Hindlimb muscle (tissue), 1 donor: ENCODE measurements around the gene NOXA1. TPM values are rescaled to one million over a fixed set of nuclear protein-coding genes. Genes with fewer than 3 reads are reported as not detected.

Experiments used
- DNase-seq: peaks from one replicate; pipeline ENCODE4 v3.0.0-alpha.2; 2013
- polyA plus RNA-seq: library from polyadenylated mRNA; unstranded; fragments of 120-200 nt; gene quantifications from one replicate; pipeline ENCODE4 v1.2.1, GENCODE V29; 2013; ENCODE audit not compliant: insufficient read length

The NOXA1 gene
- polyA plus RNA-seq, 1 donor = 4.2 TPM

DNA sequence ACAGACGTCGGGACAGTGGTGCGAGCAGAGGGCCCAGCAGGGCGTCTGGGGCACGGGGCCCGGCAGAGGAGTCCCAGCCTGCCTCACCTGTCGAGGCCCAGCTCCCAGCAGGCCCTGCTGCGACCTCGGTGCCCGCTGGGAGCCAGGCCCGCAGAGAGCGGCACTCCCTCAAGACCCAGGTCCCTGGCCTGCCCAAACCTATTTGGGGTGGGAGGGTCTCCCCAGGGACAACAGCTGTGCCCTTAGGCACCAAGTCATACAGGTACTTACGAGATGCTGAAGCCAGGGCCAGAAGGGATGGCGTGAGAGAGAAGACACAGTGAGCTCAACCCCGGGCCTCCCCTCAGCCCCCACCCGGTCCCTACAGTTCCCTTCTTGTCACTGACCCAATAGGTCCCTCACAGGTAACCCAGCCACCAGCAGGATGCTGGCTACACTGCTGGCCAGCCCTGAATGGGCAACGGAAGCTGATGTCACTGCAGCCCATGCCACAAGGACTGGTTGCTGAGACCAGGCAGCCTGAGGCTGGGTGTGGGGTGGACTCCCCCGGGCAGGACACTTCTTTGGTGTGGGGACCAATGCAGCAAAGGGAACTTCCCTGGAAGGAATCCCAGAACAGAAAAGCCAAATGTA is 32.3 kb downstream of the NOXA1 start:
- no peak for DNase-seq

DNA sequence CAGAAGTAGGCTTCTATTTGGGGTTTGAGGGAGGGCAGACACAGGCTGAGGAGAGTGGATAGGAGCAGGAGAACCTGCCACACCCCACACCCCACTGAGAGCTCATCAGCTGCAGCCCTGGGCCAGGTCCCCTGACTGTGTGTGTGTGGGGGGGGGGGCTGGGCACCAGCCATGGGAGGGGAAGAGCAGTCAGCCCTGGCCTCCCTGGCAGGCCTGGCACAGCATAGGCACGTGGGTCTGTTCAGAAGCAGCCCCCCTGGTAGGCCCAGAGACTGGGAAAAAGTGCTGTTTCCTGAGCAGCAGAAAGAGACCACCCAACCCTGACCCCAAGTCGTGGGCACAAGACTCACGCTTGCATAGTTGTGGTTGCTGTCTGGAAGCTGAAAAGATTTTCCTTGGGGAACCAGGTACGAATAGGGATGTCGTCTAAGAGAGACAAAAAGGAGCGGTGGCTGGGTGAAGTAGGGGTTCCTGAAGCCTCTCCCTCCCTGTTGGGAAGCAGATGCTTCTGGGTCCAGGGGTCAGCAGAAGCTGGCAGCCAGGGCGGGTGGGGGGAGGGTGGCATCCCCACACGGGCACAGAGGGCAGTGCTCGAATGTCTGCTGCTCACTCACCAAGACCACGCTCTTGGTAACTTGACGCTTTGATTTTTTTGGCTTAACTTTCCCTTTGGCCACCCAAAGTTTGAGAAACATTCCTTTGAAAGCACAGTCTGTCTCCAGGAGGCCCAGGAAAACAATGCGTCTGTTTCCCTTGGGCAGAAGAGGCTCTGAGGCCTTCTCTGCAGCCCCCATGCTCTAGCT is 33.1 kb downstream of the NOXA1 start:
- no peak for DNase-seq

DNA sequence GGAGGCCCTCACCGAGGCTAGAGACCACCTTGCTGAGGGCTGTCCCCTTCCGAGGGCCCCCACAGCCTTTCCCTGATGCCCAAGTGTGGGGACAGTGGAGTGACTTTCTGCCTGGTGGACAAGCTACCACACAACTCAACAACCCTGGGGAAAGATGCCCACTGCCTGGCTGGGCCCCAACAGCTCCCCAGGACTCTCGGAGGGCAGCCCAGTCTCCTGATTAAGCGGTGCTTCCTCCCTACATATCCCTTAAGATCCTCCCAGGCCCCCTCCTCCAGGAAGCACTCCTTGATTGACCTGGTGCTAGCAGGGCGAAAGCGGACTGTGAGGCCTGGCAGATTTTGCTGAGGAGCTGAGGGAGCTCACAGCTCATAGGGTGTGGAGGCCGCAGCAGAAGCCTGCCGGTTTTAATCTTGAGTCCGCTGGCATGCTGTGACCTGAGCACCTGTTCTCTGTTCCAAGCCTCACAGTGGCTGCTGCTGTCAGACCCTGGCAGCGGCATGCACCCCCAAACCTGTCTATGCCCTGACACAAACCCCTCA is 33.7 kb downstream of the NOXA1 start:
- no peak for DNase-seq

DNA sequence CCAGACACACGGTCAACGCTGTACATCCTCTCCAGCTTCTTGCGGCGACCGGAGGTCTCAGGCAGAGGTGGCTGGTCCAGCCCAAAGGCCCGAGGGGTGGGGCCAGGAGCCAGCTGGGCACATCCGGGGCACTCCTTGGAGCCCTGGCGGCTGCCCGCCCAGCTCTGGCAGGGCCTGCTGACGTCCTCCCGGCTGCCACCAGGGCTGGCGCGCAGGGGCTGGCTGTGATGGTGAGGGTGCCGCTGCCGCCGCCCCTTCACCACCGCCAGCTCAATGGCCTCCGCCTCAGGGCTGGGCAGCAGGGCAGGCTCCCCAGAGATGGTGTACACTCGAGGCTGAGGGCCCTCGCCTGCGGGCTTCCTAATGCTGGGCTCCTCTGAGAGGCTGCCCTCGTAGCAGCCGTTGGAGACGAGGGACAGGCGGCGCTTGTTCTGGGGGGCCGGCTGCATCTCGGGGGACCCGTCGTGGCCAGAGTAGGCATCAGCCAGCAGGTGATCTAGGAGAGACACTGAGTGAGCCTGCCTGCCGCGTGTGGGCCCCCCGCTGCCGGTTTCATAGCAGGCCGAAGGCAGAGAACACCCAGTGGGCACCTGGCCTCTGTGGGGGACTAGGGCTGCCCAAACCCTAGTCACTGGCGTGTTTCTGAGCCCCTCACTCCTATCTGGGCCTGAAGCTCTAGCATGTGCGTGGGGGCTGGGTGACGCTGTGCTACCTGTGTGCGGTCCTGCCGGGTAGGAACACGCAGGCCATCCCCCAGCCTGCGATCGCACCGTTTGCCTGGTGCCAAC is 34.4 kb downstream of the NOXA1 start:
- no peak for DNase-seq

DNA sequence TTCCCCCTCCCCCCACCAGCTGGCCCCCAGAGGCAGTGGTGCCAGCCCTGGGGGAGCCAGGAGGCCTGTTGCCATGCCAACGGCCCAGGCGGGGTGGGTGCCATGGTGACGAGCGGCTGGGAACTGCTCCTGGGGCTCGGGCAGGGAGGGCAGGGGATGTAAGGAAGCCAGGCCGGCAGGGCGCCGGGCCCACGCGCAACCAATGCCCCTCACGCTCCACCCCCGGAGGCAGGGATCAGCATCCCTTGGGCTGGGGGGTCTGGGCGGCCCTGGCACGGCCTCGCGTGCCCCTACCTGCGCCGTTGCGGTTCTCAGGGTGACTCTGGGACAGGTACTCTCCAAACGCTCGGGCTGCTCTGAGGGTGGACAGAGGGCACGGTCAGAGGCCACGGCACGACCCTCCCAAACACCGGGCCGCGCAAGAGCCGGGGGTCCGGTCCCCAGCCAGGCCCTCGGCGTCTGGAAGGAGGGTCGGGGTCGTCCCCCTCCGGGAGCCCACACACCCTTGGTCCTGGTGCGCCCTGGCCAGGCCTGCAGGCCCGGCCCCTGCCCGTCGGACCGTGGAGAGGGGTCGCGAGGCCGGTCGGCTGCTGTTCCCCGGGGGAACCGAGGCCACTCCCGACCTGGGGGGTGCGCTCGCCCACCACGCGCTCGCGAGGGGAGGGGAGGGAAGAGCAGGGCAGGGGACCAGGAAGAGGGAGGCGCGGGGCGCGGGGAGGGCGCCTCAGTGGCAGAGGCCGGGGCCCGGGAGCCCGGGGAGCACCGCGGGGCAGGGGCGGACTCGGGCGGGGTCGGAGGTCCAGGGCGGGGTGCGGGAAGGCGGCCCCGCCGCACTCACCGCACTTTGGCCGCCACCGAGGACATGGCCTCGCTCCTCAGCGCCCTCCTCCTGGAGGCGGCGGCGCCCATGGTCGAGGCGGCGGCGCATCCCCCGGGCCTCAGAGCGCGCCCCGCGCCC is 35.3 kb downstream of the NOXA1 start:
- DNase-seq = no peak

DNA sequence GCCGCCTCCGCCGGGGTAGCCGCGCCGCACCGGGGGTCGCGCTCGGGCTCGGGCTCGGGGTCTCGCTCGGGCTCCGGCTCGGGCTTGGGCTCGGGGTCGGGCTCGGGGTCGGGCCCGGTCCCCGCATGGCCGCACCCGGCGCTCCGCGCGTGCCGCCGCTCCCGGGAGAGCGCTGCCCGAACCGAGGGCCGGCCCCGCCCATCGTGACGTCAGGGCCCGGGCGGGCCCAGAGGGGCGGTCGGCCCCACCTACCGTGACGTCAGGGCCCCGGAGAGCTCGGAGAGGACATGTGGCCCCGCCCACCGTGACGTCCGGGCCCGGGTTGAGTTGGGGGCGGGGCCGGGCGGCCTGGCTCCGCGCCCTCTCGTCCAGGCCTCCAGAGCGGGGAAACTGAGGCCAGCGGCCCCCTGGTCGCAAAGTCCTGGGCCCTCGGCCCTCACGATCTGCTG is 36.0 kb downstream of the NOXA1 start, which contains the start of gene NSMF:
TSS of gene NSMF (minus strand) at position 183 of the 449 bp plus-strand sequence. CDS start 232 bp downstream, outside the sequence.
- peak; percentile 92 for DNase-seq

DNA sequence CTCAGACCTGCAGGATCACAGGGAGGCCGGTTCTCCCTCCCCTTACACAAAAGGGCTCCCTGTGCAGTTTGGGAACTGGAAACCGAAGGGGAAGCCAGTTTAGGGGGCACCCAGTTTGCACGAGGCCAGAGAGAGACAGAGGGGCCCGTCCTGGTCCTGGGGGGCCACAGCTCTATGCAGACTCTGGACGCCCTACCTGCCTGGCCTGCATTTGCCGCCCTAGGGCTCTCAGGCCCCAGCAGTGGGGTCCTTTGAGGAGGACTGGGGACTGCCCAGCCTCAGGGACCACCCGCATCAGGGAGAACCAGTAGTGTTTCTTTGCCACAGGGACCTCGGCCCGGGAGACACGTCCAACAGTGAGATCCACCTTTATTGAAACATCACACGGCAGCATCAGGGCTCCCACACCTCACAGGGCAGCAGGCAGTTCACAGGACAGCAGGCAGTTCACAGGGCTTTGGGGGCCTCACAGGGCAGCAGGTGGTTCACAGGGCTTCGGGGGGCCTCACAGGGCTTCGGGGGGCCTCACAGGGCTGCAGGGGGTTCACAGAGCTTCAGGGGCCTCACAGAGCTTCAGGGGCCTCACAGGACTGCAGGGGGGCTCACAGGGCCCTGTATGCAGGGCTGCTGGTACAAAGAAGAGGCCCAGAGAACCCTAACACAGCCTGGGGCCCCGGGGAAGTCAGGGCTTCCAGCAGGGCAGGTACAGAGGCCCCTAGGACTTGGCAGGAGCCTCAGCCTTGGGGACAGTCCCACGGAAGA is 36.6 kb downstream of the NOXA1 start:
- no peak for DNase-seq

DNA sequence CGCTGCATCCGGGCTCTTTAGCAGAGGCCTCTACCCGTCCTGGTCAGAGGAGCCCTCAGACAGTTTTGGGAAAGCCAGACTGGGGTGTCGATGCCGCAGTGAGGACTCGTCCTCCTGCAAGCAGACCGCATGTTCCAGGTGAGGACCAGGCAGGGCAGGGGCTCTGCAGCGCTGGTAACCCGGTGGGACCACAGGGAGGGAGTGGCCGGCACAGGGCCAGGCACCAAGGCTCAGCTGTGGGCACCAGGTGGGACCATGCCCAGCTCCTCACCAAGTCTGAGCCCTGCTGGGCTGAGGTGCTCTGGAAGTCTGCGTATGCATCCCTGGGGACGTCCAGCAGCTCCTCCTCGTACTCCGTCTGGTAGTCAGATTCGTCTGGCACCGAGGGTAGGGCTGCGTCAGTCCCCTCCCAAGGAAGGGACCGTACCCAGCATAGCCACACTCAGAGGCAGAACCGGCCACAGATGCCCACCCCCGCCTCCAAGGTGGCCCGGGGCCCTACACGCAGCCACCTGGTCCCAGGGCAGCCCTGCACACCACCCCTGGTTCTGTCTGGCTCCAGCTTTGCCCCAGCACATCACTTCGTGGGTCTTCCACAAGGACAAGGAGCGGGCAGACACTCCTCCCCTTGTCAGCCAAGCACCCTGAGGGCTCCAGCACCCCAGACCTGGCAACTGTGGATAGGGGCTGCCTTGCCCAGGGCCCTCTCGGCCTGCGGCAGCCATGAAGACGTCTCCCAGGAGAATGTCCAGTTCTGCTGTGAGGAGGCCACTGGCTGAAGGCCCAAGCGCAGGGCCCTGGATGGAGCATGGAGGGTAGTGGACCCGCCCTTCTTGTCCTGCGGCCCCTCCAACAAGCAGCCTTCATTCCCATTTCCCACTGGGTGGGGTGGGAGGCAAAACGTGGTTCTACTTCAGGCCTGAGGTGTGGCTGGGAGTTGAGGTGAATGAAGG is 37.4 kb downstream of the NOXA1 start:
- no peak for DNase-seq

DNA sequence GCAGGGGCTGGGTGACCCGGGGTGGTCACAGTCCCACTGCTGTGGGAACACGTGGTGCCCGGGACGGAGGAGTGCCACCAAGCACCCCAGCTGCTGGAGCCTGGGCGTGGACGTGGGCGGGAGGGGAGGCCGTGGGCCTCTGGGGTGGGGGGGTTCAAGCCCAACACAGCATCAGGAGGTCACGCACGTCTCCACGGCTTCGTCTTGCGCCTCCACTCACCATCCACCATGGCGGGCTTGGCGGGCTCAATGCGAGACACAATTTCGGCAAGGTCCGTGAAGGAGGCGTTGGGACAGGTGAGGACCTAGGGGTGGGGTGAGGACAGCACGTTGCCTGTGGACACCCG is 38.1 kb downstream of the NOXA1 start:
- DNase-seq = no peak

DNA sequence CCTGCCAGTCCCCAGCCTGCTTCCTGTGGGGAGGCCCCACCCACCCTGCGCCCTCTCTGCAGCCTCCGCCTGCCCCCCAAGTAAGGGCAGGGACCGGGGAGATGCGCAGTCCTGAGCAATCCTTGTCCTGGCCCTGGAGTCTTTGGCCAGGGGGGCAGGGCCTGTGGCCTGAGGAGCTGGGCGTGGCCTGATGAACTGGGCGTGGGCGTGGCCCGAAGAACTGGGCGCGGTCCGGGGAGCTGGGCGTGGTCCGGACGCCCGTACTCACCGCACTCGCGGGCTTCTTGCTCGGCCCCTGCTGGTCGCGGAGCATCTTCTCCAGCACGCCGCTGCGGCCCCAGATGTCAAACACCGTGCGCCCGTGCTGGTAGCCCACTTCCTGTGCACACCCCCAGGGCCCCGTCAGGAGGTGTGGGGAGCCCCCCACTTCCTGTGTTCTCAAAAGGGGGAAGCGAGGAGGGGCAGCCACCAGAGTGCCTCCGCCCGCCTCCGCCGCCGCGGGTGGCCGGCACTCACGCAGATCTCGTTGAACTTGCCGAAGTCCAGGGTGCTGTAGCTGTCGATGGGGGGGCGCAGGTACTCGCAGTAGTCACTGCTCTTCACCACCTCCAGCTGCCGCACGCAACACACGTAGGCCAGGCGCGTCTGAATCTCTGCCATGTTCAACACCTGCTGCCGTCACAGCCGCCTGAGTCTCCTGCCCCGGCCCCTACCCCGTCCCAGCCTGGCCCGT is 38.6 kb downstream of the NOXA1 start:
- no peak for DNase-seq

DNA sequence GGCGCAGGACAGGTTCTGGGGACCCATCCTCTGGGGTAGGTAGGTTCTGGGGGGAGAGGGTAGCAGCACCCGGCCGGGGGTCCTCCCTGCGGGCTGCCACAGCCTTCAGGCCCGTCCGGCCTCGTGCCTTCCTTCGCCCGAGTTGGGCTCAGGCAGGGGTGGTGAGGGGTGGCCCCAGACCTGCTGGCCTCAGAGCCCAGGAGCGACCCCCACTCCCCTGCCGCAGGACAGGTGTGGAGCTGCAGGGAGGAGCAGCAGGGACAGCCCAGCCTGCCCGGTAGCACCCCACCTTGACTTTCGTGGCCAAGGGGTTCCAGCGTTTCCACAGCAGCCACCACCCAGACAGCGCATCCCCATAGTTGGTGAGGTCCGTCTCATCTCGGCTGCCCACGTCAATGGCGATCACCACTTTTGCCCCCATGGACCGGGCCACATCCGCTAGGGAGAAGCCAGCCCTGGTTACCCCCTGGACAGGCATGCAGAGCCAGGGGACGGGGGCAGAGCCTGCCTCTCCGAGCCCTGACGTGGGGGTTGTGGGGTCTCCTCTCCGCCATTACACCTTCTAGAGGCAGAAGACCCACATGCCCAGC is 39.3 kb downstream of the NOXA1 start:
- DNase-seq = no peak

DNA sequence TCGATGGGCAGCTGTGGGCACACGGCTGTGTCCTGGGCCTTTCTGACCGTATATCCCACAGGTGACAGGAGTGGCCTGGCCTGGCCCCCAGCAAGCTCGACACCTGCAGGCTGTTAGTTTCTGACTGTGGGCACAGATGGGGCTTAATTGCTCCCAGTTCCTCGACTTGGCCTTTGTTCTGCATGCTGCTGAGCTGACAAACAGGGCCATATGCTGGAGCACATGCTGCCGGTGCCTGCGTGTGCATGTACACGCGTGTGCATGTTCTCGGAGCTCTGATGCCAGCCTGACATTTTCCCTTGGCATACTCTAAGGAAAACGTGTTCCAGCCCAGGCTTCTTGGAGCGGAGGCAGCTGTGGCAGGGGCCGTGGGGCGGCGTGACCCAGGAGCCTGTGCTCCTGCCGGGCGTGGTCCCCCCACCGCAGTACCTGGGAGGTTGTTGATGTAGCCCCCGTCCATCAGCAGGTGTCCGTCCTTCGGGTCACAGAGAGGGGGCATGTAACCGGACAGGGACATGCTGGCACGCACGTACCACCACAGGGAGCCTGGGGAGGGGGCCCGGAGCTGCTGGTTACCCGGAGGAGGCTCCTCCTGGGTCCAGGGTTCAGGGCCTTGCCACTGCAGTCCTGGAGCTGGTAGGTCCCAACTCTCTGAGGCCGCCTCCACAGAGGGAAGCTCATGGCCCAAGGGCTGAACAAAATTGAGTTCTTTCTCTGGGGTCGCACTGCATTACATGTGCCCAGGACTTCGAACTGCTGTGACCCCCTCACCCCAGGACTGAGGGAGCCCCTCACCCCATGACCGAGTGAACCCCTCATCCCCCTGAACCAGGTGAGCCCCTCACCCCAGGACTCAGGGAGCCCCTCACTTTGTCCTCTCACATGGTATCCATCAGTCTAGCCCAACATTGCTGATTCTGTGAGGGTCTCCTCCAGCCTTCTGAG is 40.1 kb downstream of the NOXA1 start:
- no peak for DNase-seq

DNA sequence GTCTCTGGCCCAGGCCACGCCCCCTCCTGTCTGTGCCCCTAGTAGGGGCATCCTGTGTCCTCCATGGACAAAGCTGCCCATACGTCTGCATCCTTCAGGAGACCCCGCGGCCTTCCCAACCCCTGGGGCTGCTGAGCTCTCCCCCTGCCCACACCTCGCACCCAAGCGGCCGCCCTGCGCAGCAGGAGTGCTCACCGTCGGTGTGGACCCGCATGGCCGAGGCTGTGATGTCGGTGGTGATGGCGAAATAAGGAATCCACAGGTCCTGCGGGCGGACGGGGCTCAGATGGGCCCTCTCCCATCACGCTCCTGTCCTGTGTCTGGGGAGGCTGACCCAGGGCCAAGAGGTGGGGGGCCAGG is 40.7 kb downstream of the NOXA1 start:
- no peak for DNase-seq

DNA sequence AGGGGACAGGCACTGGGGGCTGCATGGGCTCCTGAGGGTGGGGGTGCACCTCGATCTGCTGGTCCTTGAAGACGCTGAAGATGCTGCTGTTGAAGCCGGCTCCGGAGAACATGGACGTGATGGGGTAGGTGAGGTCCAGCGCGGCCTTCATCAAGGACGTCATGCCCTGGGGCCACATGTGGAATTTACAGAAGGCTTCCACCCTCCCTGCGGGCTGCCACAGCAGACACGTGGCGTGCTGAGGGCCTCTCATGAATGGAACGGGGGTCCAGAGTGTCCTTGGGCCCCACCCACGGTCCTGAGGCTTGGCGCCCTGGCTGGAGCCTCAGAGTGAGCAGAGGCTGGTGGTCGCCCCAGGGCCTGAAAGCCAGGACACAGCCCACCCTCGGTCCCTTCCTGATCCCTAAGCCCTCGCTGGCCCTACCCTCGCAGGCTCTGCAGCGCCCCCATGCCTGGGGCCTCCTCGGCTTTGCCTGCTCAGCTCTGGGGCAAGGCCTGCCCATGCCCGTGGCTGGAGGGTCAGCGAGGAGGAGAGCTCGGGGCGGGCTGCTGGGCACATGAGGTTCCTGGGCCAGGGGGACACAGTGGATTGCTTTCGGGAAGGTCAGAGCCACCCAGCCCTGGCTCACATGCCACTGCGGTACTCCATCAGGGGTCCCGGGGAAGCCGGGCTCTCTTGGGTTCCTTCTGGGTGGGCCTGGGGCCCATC is 41.3 kb downstream of the NOXA1 start:
- DNase-seq = no peak

DNA sequence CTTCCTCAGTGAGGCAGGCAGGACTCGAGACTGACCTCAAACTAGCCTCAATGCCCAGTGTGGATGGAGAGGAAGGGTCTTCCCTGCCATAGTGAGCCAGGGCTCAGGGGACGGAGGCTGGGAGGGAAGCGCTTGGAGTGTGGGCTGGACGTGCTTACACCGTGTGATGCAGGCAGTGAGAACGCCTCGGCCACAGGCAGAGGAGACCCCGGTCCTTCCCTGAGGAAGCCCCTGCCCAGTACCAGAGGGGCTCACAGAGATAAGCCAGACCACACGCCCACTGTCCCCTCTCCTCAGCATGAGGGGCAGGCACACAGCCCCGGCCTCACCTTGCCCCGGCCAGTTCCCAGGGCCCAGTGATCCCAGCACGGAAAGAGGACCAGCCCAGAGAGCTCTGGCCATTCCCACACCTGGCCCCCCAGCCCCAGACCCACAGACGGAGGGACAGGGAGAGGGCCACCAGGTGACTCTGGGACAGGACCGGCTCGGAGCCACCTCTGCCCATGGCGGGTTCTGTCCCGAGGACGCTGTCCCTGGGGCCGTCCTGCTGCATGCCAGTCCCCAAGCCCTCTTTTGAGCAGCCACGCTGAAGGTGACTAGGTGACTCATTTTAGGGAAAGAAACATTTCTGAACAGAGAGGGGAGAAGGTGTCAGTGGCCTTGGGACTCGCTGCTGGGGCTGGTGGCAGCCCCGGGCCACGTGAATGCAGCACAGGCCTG is 42.0 kb downstream of the NOXA1 start:
- DNase-seq = no peak

DNA sequence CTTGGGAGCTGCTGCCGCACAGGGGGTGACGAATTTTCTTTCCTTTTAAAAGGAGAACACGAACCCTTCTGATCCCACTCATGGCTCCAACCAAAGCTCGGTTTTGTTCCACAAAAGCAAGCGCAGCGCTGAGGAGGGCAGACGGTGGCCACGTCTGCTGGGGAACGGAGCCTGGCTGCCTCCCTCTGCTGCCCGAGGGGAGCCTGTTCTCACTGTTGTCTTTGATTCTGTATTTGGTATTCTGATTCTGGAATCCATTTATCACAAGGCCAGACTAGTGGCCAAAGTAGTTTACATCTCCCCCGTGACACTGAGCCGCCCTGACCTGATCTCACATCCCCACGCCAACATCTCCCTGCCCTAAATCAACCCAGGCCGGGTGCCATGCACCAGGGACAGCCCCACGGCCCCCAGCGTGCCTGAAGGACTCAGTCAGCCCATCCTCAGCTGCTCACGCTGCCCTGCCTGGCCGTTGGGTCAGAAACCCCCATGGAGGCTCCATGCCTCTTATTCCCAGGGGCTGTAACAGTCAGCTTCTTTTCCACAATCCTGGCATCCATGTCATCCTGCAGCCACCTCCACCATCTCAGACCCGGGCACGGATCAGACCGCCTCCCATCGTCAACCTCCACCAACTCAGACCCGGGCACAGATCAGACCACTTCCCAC is 42.7 kb downstream of the NOXA1 start:
- DNase-seq = no peak
